Body of pancreas (tissue), 4 donors: ENCODE data around the gene USP47. TPM values are rescaled to one million over a fixed set of nuclear protein-coding genes. Genes with fewer than 3 reads are reported as not detected.

Source experiments
- ATAC-seq: fragments of 150-250 bp; one replicate; pipeline ENCODE4 v1.9.1; 2016
- DNase-seq, 4 donors: peaks; one replicate each; pipeline ENCODE4 v3.0.0-alpha.2; 2019
- H3K27ac ChIP-seq, 4 donors: fragments of 200-600 bp; sonication (generic); 1 replicate in 3 of 4; 2 replicates in 1 of 4; pipeline versions ENCODE4 v1.5.1 to v1.6.1; 2016 to 2019; ENCODE audit warnings: mild to moderate bottlenecking in 1 of 4, mixed read lengths in 1 of 4, moderate library complexity in 1 of 4
- H3K27me3 ChIP-seq, 2 donors: fragments of 200-600 bp; sonication (generic); one replicate each; pipeline ENCODE4 v1.6.0; 2016; ENCODE audit warnings: mild to moderate bottlenecking in 1 of 2
- H3K36me3 ChIP-seq, 2 donors: fragments of 200-600 bp; sonication (generic); replicated peaks in 1 of 2; 2 replicates each; pipeline ENCODE4 v1.5.1; 2016; ENCODE audit warnings: low read depth in 2 of 2; ENCODE audit not compliant: insufficient read depth in 1 of 2
- H3K4me1 ChIP-seq: fragments of 200-600 bp; sonication (generic); one replicate; pipeline ENCODE4 v1.6.0; 2016
- H3K4me3 ChIP-seq, 2 donors: fragments of 200-600 bp; sonication (generic); 1 replicate in 1 of 2; 2 replicates in 1 of 2; pipeline ENCODE4 v1.5.1; 2016 to 2019
- H3K9me3 ChIP-seq, 3 donors: fragments of 200-600 bp; sonication (generic); 1 replicate in 2 of 3; 2 replicates in 1 of 3; pipeline ENCODE4 v1.5.1; 2016
- POLR2A ChIP-seq, 3 donors: fragments of 450-650 bp; IDR thresholded peaks; one replicate each; pipeline ENCODE4 v1.6.1; 2016; ENCODE audit warnings: antibody characterized with exemption in 3 of 3, mild to moderate bottlenecking in 2 of 3
- WGBS, 2 donors: methylation state at CpG; one replicate each; pipeline ENCODE4 v1.1.5; 2017; 5-methylcytosine and 5-hydroxymethylcytosine counted together
- intact Hi-C: fragments of 100-400 bp; cut with DNase I; formaldehyde crosslinking; loops from one replicate; pipeline ENCODE4 v1.15.1; 2023
- total RNA-seq, 2 donors: library from RNA; depleted of rRNA; stranded (reverse); fragments of >200 nt; gene quantifications; one replicate each; pipeline ENCODE4 v1.1.0, GENCODE V29; 2016
- TF ChIP-seq, protein P1 (sequence below), 7 experiments: fragments of 450-650 bp in 4 of 7; fragments of 200-600 bp in 3 of 7; sonication (generic) in 3 of 7; IDR thresholded peaks; one replicate each; pipeline ENCODE4 v1.5.1; 2016 to 2019; ENCODE audit warnings: antibody characterized with exemption in 7 of 7

The USP47 gene
- total RNA-seq, 2 donors from 2014 or later: 51.1 to 63.3 TPM

DNA sequence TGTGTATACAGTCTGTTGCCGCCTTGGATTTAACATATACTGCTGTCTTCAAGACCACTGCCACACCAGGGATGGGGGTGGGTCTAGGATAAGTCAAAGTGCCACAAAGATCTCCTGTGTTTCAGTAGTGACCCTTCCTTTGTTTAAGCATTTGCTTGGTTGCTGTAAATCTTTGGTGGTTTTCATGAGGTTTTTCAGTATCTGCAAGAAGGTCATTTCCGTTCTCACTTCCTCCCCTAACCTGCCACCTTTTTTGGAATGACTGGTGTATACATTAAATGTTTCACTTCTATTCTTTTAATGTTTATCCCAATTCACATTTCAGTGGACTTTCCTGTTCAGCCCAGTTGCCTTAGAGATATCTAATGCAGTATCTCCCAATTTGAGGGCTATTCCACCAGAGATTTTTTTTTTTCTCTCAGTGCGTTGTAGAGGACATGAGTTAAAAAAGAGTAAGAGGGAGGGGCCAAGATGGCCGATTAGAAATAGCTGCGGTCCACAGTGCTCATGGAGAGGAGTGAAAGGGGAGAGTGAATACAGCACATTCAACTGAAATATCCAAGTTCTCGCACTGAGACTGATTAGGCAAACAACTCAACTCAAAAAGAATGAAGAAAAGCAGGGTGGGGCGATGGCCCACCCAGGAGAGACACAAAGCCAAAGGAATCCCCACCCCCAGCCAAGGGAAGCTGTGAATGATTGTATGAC is 43.2 kb downstream of the USP47 start:
- no peak for TF ChIP-seq POLR2A (IDR thresholded peaks at IDR 0.05)
- TF ChIP-seq, protein P1, sequence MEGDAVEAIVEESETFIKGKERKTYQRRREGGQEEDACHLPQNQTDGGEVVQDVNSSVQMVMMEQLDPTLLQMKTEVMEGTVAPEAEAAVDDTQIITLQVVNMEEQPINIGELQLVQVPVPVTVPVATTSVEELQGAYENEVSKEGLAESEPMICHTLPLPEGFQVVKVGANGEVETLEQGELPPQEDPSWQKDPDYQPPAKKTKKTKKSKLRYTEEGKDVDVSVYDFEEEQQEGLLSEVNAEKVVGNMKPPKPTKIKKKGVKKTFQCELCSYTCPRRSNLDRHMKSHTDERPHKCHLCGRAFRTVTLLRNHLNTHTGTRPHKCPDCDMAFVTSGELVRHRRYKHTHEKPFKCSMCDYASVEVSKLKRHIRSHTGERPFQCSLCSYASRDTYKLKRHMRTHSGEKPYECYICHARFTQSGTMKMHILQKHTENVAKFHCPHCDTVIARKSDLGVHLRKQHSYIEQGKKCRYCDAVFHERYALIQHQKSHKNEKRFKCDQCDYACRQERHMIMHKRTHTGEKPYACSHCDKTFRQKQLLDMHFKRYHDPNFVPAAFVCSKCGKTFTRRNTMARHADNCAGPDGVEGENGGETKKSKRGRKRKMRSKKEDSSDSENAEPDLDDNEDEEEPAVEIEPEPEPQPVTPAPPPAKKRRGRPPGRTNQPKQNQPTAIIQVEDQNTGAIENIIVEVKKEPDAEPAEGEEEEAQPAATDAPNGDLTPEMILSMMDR (IDR thresholded peaks at IDR 0.05): no peak
- WGBS, 2 donors: 95% methylated on average over 7 of the region's 7 CpGs
- Histone ChIP-seq H3K9me3 (no peaks in the 10 kb centered on the region), H3K27ac (no peak overlapping the region), H3K4me3 (no peak overlapping the region), H3K27me3 (no peaks in the 10 kb centered on the region), H3K36me3 (peaks cover 0 to 23% of the 10 kb centered on the region in 2 donors), H3K4me1 (peaks cover 7% of the 10 kb centered on the region)
- DNase-seq: no peak
- no peak for ATAC-seq
- intact Hi-C loops: no loop called here

DNA sequence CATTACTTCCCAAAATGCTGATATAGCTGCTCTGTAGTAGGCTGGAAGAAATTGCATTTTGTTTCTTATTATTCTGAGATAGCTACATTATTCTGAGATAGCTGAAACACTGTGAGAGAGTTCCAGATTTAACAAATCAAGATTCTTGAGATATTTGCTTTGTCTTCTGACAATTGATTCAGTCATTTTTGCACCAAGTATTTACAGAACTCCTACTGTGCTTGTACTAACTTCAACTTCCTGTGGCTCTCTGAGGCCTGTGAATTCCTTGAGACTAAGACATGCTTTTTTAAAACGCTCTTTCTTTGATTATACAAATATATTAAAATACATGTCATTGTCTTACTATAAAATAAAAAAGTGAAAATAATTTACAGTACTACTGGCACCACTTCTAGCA is 52.7 kb downstream of the USP47 start:
- intact Hi-C loops: no loop called here
- Histone ChIP-seq H3K36me3 (peaks cover 0 to 6% of the 10 kb centered on the region in 2 donors), H3K27ac (no peak overlapping the region)

DNA sequence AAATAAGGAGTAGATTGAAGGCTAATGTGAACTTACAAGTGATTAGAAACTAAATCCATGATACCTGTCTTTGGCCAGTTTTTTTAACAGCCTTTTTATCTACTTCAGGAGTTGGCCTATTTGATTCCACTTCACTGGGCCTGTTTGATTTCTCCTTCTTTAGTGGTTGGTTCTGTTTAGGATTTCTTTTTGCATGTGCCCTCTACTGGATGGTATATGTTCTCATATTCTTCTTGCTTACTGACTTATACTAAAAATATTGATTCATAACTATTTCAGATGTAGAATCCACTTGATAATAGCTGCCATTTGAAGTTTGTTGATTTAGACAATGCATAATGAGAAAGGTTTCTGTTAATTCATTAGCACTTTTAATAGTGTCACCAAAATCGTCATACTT is 53.9 kb downstream of the USP47 start:
- Histone ChIP-seq H3K4me3 (no peak overlapping the region), H3K27ac (no peak overlapping the region), H3K27me3 (no peaks in the 10 kb centered on the region), H3K36me3 (peaks cover 0 to 6% of the 10 kb centered on the region in 2 donors), H3K9me3 (no peaks in the 10 kb centered on the region), H3K4me1 (no peaks in the 10 kb centered on the region)
- ATAC-seq (no peak), DNase-seq (no peak)
- intact Hi-C loops: no loop called here
- TF ChIP-seq, protein P1 (IDR thresholded peaks at IDR 0.05): peak in 4 of 7 experiments; percentile 24 to 40 (median 27)
- no peak for TF ChIP-seq POLR2A (IDR thresholded peaks at IDR 0.05)
- WGBS, 2 donors: 62 to 75% methylated on average over 1 of the region's 1 CpG

More for the DNA sequence above, 52.7 kb downstream of the USP47 start:
- TF ChIP-seq, protein P1 (IDR thresholded peaks at IDR 0.05): no peak
- TF ChIP-seq POLR2A (IDR thresholded peaks at IDR 0.05): no peak
- Histone ChIP-seq H3K27me3 (no peaks in the 10 kb centered on the region), H3K4me1 (no peaks in the 10 kb centered on the region), H3K4me3 (no peak overlapping the region), H3K9me3 (no peaks in the 10 kb centered on the region)
- ATAC-seq (no peak), DNase-seq (no peak)
- 86 to 92% methylated on average over 1 of the region's 1 CpG for WGBS, 2 donors

DNA sequence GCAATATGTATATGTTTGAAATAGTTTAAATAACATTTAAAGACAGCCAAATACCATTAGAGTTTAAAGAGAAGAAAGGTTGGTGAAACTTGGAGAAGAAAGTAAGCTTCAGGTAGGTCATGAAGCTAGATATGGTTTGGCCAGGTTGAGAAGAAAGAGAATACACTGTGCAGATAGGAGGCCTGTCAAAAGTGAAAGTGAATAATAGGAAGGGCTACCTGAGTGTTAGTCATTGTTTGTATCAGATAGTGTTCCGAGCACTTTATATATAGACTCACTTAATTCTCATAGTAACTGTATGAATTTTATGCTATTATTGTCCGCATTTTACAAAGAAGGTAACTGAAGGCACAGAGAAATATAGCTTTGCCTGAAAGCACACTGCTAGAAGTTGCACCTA is 56.9 kb downstream of the USP47 start:
- Histone ChIP-seq H3K9me3 (no peaks in the 10 kb centered on the region), H3K27me3 (no peaks in the 10 kb centered on the region), H3K27ac (no peak overlapping the region), H3K4me1 (no peaks in the 10 kb centered on the region), H3K4me3 (no peak overlapping the region), H3K36me3 (peaks cover 0 to 5% of the 10 kb centered on the region in 2 donors)
- intact Hi-C loops: no loop called here
- TF ChIP-seq, protein P1 (IDR thresholded peaks at IDR 0.05): no peak
- TF ChIP-seq POLR2A (IDR thresholded peaks at IDR 0.05): no peak
- DNase-seq: no peak
- 72 to 81% methylated on average over 2 of the region's 2 CpGs for WGBS, 2 donors
- no peak for ATAC-seq

DNA sequence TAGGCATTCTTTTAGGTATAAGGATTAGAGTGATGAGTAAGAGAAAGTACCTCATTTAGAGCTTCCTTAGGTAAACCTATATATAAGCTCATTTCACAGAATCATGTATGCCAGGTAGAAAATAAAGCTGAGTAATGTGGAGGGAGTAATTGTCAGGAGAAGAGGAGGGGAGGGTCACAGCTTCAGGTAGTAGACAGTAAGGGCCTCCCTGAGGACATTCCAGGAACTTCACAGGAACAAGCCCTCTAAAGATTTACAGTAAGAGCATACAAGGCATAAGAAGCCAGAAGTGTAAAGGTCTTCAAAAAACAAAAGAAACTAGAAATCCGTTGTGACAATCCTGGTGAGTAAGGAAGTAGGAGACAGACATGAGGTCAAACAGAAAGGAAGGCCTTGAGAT is 57.6 kb downstream of the USP47 start:
- Histone ChIP-seq H3K4me1 (no peaks in the 10 kb centered on the region), H3K36me3 (peaks cover 0 to 5% of the 10 kb centered on the region in 2 donors), H3K27ac (no peak overlapping the region), H3K4me3 (no peak overlapping the region), H3K27me3 (no peaks in the 10 kb centered on the region), H3K9me3 (no peaks in the 10 kb centered on the region)
- DNase-seq: no peak
- no peak for TF ChIP-seq POLR2A (IDR thresholded peaks at IDR 0.05)
- TF ChIP-seq, protein P1 (IDR thresholded peaks at IDR 0.05): peak in 3 of 7 experiments; percentile 2 to 20 (median 10)
- no peak for ATAC-seq
- WGBS, 2 donors: 42 to 50% methylated on average over 1 of the region's 1 CpG
- intact Hi-C loops: no loop called here
